Psoas muscle (tissue), 8 donors: Measurements from ENCODE around the gene DNAH8. TPM values are rescaled to one million over a fixed set of nuclear protein-coding genes. Genes with fewer than 3 reads are reported as not detected.
"Not testable (repeated sequence)": the region's sequence is repeated elsewhere in the genome, so short reads cannot be mapped to it uniquely, and the experiment has no call there.

ENCODE experiments used
- ATAC-seq, 4 donors: fragments of 200-7000 bp; cut with Tn5 transposase; one replicate each; pipeline ENCODE4 v1.9.1; 2020; ENCODE audit warnings: moderate library complexity in 3 of 4, mild to moderate bottlenecking in 2 of 4
- DNase-seq, 2 donors: peaks; one replicate each; pipeline ENCODE4 v3.0.0-alpha.2; 2020
- H3K27ac ChIP-seq: fragments of 200-600 bp; one replicate; pipeline ENCODE4 v1.8.0; 2022
- H3K27me3 ChIP-seq, 3 donors: fragments of 200-600 bp in 1 of 3; one replicate each; pipeline versions ENCODE4 v1.6.1 to v1.8.0; 2013 to 2022; ENCODE audit warnings: low read length in 2 of 3, mild to moderate bottlenecking in 2 of 3, moderate library complexity in 1 of 3; ENCODE audit not compliant: insufficient read depth in 3 of 3
- H3K36me3 ChIP-seq, 2 donors: fragments of 200-600 bp in 1 of 2; one replicate each; pipeline versions ENCODE4 v1.6.1 to v1.8.0; 2013 to 2022; ENCODE audit warnings: low read depth in 1 of 2, mild to moderate bottlenecking in 1 of 2, moderate library complexity in 1 of 2; ENCODE audit not compliant: insufficient read depth in 1 of 2
- H3K4me1 ChIP-seq: fragments of 200-600 bp; one replicate; pipeline ENCODE4 v1.8.0; 2022
- H3K4me3 ChIP-seq: fragments of 200-600 bp; one replicate; pipeline ENCODE4 v1.8.0; 2022; ENCODE audit warnings: mild to moderate bottlenecking
- H3K9me3 ChIP-seq: fragments of 200-600 bp; one replicate; pipeline ENCODE4 v1.8.0; 2022
- WGBS, 3 donors: extraction: QIAGEN DNeasy Blood & Tissue Kit; methylation state at CpG; one replicate each; pipeline versions ENCODE4 v1.1.6 to v1.1.7; 2013; 5-methylcytosine and 5-hydroxymethylcytosine counted together
- intact Hi-C, 2 donors: fragments of 100-400 bp; cut with DNase I; formaldehyde crosslinking; loops; one replicate each; pipeline versions ENCODE4 v1.11.0 to v1.14.2; 2022
- polyA plus RNA-seq, 3 donors: library from polyadenylated mRNA; stranded (reverse); fragments of 200-250 nt; gene quantifications; one replicate each; pipeline ENCODE4 v1.2.3, GENCODE V29; 2013
- total RNA-seq, 4 donors: library from RNA; stranded (reverse); fragmentation: NEBNext Ultra II Directional in 2 of 4; extraction: Animal tissue kit (Norgen Biotek cat#: 25700) in 2 of 4; gene quantifications; one replicate each; pipeline versions ENCODE4 v1.2.1 to v1.2.4, GENCODE V29; 2021 to 2023
- TF ChIP-seq, protein P1 (sequence below): fragments of 200-600 bp; IDR thresholded peaks from one replicate; pipeline ENCODE4 v1.8.0; 2022; ENCODE audit warnings: antibody characterized with exemption
- donor health status: healthy with polysubstance abuse.
- donor health status: DM: no; HTN: no; CAD: no; lungs with moderate emphysema.
- donor health status: Bipolar disorder and iron deficiency.
- donor health status: healthy.
- donor health status: DM: yes; HTN: yes; CAD: no.
- donor health status: DM: no; HTN: no; CAD: no.
- donor health status: DM: no; HTN: no; CAD: no.
- donor health status: DM: yes; HTN: yes; CAD: no.

Gene DNAH8
- total and polyA plus RNA-seq, 7 donors = 0.02 TPM; not detected in 6

DNA sequence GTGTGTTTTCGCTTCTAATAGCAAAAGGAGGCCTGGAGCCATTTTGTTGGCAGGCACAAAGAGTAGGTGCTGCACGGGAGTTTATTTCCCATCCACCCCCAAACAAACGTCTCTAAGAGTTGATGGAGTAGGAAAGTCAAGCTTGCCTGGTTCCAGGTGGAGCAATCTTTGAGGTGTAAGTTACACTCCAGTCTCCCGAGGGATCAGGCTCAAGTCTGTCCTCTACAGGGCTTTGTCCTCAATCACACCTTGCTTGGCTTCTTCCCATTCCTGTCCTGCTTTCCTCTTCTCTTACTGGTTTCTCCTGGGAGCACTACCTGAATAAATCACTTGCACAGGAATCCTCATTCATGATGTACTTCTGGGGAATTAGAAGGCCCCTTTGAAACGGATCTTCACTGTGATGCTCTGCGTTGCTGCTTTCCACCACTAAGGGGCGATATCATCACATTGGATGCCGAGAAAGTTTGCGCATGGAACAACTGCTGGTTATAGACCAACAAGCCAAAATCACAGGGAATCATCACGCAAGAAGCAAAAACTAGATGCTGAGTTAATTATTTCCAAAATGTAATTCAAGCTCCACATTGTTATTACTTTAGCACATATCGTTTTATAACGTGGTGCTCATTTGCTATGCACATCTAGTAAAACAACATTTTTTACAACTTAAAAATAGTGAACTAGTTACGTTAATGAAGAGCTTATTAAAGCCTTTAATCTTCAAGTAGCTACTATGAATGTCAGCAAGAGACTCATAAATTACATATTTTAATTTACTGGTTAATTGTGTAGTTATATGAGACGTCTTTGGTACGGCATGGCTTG is 156.8 kb downstream of the DNAH8 start:
- TF ChIP-seq, protein P1, sequence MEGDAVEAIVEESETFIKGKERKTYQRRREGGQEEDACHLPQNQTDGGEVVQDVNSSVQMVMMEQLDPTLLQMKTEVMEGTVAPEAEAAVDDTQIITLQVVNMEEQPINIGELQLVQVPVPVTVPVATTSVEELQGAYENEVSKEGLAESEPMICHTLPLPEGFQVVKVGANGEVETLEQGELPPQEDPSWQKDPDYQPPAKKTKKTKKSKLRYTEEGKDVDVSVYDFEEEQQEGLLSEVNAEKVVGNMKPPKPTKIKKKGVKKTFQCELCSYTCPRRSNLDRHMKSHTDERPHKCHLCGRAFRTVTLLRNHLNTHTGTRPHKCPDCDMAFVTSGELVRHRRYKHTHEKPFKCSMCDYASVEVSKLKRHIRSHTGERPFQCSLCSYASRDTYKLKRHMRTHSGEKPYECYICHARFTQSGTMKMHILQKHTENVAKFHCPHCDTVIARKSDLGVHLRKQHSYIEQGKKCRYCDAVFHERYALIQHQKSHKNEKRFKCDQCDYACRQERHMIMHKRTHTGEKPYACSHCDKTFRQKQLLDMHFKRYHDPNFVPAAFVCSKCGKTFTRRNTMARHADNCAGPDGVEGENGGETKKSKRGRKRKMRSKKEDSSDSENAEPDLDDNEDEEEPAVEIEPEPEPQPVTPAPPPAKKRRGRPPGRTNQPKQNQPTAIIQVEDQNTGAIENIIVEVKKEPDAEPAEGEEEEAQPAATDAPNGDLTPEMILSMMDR = peak; percentile 80
- WGBS, 3 donors = 31 to 33% (median 32%) methylated on average over 15 of the region's 15 CpGs
- no peaks in the 10 kb centered on the region for H3K9me3 ChIP-seq
- H3K4me3 ChIP-seq = no peak overlapping the region
- DNase-seq (no peak), ATAC-seq (peak in 1 of 4 donors; percentile 58)
- intact Hi-C loops = loop anchor here (2.0 to 5.0 kb wide), 2 partner anchors 435 to 439 kb away; no protein-coding TSS in a partner anchor
- H3K27ac ChIP-seq = no peak overlapping the region
- no peaks in the 10 kb centered on the region for H3K4me1 ChIP-seq
- H3K36me3 ChIP-seq = no peaks in the 10 kb centered on the region
- peaks cover 0 to 4% (median 0%) of the 10 kb centered on the region in 3 donors for H3K27me3 ChIP-seq

DNA sequence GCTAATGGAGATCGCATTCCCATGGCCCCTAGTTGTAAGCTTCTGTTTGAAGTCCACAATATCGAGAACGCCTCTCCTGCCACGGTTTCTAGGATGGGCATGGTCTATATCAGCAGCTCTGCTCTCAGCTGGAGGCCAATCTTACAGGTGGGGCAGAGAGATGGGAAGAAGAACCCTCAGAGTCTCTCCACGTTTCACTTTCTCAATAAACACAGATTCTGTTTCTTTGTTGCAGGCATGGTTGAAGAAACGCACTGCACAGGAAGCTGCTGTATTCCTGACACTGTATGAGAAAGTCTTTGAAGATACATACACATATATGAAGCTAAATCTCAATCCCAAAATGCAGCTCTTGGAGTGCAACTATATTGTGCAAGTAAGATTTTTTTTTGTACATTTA is 157.9 kb downstream of the DNAH8 start:
- peaks cover 0 to 3% (median 1%) of the 10 kb centered on the region in 3 donors for H3K27me3 ChIP-seq
- H3K36me3 ChIP-seq = no peaks in the 10 kb centered on the region
- no peak overlapping the region for H3K27ac ChIP-seq
- intact Hi-C loops = loop anchor here in 1 of 2 donors (5.0 kb wide), 1 partner anchor 434 kb away; no protein-coding TSS in a partner anchor
- TF ChIP-seq, protein P1 = no peak
- DNase-seq (no peak), ATAC-seq (no peak)
- no peak overlapping the region for H3K4me3 ChIP-seq
- no peaks in the 10 kb centered on the region for H3K9me3 ChIP-seq
- 66 to 70% (median 66%) methylated on average over 6 of the region's 6 CpGs for WGBS, 3 donors
- no peaks in the 10 kb centered on the region for H3K4me1 ChIP-seq

DNA sequence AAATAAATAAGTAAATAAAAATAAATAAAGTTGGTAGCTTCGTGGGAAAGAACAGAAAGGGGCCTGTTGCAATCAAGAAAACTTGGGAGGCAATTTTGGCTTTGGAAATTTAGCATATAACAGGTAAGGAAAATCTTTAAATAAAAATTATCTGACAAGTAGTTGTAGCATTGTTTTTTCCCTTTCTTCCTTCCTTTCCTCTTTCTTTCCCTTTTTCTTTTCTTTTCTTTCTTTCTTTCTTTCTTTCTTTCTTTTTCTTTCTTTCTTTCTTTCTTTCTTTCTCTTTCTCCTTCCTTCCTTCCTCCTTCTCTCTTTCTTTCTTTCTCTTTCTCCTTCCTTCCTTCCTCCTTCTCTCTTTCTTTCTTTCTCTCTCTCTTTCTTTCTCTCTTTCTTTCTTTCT is 158.7 kb downstream of the DNAH8 start:
- H3K36me3 ChIP-seq, H3K4me3 ChIP-seq, DNase-seq, H3K27me3 ChIP-seq, ATAC-seq, H3K9me3 ChIP-seq, H3K27ac ChIP-seq, H3K4me1 ChIP-seq: not testable (repeated sequence)
- intact Hi-C loops = loop anchor here in 1 of 2 donors (5.0 kb wide), 1 partner anchor 433 kb away; no protein-coding TSS in a partner anchor
- WGBS, 3 donors = 72 to 76% (median 72%) methylated on average over 1 of the region's 1 CpG

GRCh38 chr6:38876475-38876874 is 161.4 kb downstream of the DNAH8 start:
- H3K4me1 ChIP-seq = no peaks in the 10 kb centered on the region
- H3K36me3 ChIP-seq = no peaks in the 10 kb centered on the region
- TF ChIP-seq, protein P1 = no peak
- H3K27me3 ChIP-seq = peaks cover 0 to 1% (median 0%) of the 10 kb centered on the region in 3 donors
- intact Hi-C loops = no loop called here
- WGBS, 3 donors = 59 to 67% (median 61%) methylated on average over 7 of the region's 7 CpGs
- ATAC-seq (no peak), DNase-seq (no peak)
- H3K27ac ChIP-seq = no peak overlapping the region
- no peak overlapping the region for H3K4me3 ChIP-seq
- no peaks in the 10 kb centered on the region for H3K9me3 ChIP-seq

GRCh38 chr6:38877721-38878120 is 162.6 kb downstream of the DNAH8 start:
- DNase-seq (no peak), ATAC-seq (no peak)
- Histone ChIP-seq H3K36me3 (no peaks in the 10 kb centered on the region), H3K9me3 (no peaks in the 10 kb centered on the region), H3K27ac (no peak overlapping the region), H3K4me1 (no peaks in the 10 kb centered on the region), H3K27me3 (peaks cover 0 to 1% (median 0%) of the 10 kb centered on the region in 3 donors), H3K4me3 (no peak overlapping the region)
- 46 to 91% (median 76%) methylated on average over 2 to 3 of the region's 3 CpGs for WGBS, 3 donors
- intact Hi-C loops = no loop called here
- TF ChIP-seq, protein P1 = no peak
